ENCODE results near the gene UNC13C. TPM values are rescaled to one million over a fixed set of nuclear protein-coding genes. Genes with fewer than 3 reads are reported as not detected.

UNC13C gene
- polyA plus RNA-seq, 1 experiment: not detected

DNA sequence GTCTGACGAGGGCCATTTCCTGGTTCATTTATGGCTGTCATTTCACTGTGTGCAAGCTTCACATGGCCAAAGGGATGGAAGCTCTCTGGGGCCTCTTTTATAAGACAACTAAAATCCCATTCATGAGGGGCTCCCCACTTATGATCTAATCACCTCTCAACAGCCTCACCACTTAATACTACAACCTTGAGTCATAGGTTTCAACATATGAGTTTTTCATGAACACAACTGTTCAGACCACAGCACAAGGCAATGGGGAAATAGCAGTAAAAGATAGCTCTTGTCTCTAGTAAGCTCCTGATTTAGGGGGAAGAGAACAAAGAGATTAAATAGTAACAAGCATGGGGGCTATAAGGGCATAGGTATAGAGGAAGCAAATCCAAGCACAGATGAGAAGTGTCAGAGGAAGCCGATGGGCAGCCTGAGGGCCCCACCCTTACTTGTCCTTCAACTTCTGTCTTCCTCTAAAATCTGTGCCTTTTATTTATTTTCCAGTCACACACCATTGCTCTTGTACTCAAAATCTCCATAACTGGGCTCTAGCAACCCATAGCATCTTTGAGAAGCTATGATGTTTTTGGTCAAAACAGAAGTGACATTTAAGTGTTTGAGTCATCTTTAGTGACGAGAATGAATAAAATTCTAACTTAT is 329.1 kb downstream of the UNC13C start:
- CTCF ChIA-PET: no interaction called here

DNA sequence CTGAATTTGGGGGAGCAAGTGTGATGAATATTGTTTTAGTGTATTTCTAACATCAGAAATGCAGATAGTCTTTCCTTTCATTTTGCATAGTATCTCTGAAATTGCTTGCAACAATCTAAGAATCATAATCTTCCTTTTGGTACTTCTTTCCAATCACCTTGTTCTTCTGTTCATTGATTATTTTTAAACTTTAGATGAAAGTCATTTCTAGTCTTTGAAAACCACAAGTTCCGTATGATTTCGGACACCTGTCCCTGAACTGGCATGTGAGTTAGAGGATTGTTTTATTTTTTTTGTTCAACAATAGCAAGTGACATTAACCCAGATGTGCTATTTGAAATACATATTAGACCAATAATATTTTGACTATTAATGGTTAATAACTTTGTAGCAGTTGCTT is 329.7 kb downstream of the UNC13C start:
- Histone ChIP-seq H3K4me3 (ENCODE audit: low read depth, low read length) (no peak overlapping the region), H3K27me3 (ENCODE audit: control insufficient read depth, insufficient read depth, low read length) (no peaks in the 10 kb centered on the region), H3K36me3 (ENCODE audit: control insufficient read depth, insufficient read depth, low read length) (no peaks in the 10 kb centered on the region)
- ChIA-PET CTCF (no interaction called here), POLR2A (no interaction called here)
- TF ChIP-seq, protein P1, sequence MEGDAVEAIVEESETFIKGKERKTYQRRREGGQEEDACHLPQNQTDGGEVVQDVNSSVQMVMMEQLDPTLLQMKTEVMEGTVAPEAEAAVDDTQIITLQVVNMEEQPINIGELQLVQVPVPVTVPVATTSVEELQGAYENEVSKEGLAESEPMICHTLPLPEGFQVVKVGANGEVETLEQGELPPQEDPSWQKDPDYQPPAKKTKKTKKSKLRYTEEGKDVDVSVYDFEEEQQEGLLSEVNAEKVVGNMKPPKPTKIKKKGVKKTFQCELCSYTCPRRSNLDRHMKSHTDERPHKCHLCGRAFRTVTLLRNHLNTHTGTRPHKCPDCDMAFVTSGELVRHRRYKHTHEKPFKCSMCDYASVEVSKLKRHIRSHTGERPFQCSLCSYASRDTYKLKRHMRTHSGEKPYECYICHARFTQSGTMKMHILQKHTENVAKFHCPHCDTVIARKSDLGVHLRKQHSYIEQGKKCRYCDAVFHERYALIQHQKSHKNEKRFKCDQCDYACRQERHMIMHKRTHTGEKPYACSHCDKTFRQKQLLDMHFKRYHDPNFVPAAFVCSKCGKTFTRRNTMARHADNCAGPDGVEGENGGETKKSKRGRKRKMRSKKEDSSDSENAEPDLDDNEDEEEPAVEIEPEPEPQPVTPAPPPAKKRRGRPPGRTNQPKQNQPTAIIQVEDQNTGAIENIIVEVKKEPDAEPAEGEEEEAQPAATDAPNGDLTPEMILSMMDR (IDR thresholded peaks at IDR 0.05; ENCODE audit: insufficient read depth, low read depth, low read length): no peak
- no peak for DNase-seq (ENCODE audit: low read depth)

More for the DNA sequence above, 329.1 kb downstream of the UNC13C start:
- H3K4me3 ChIP-seq (ENCODE audit: low read depth, low read length): no peak overlapping the region
- TF ChIP-seq, protein P1 (IDR thresholded peaks at IDR 0.05; ENCODE audit: insufficient read depth, low read depth, low read length): no peak
- DNase-seq (ENCODE audit: low read depth): no peak
- POLR2A ChIA-PET: no interaction called here
- H3K27me3 ChIP-seq (ENCODE audit: control insufficient read depth, insufficient read depth, low read length): no peaks in the 10 kb centered on the region
- no peaks in the 10 kb centered on the region for H3K36me3 ChIP-seq (ENCODE audit: control insufficient read depth, insufficient read depth, low read length)

DNA sequence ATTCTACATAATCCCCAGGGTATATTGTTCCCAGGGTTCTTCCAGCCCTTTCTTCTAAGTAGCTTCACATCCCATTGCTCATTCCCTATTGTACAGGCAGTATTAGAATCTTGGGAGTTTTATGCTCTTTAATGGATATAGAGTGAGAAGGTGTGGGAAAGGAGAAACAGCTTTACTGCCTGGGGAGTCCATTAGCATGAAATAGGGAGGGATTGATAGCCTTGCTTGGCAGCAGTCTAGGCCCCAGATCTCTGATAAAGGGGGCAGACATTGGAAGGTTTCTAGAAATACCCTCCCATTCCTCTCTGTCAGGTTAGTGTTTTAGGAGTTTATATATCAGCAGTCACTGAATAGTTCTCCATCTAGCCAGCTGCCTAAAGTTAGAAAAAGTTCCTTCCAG is 334.3 kb downstream of the UNC13C start:
- POLR2A ChIA-PET: no interaction called here
- Histone ChIP-seq H3K27me3 (ENCODE audit: control insufficient read depth, insufficient read depth, low read length) (no peaks in the 10 kb centered on the region), H3K36me3 (ENCODE audit: control insufficient read depth, insufficient read depth, low read length) (no peaks in the 10 kb centered on the region), H3K4me3 (ENCODE audit: low read depth, low read length) (no peak overlapping the region)
- TF ChIP-seq, protein P1 (IDR thresholded peaks at IDR 0.05; ENCODE audit: insufficient read depth, low read depth, low read length): no peak
- CTCF ChIA-PET: no interaction called here
- DNase-seq (ENCODE audit: low read depth): no peak

DNA sequence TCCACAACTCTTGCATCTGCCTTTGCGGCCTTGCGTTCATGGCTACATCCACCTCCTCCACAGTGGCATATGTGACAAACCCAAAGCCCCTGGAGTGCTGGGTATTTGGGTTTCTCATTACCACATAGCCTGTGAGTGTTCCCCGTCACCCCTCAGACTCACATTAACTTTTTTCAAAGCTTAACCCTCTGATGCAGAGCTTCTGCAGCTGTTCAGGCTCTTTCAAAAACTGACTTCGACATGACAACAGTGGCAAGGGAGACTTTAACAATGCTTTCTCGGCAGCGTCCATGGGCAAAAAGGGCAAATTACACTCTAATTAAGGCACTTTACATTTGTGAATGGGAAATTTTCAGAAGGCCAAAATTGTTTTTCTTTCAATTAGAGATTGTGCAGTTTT is 343.2 kb downstream of the UNC13C start:
- H3K27me3 ChIP-seq (ENCODE audit: control insufficient read depth, insufficient read depth, low read length): no peaks in the 10 kb centered on the region
- no peaks in the 10 kb centered on the region for H3K36me3 ChIP-seq (ENCODE audit: control insufficient read depth, insufficient read depth, low read length)
- H3K4me3 ChIP-seq (ENCODE audit: low read depth, low read length): no peak overlapping the region
- POLR2A ChIA-PET: no interaction called here
- CTCF ChIA-PET: no interaction called here
- DNase-seq (ENCODE audit: low read depth): no peak
- TF ChIP-seq, protein P1 (IDR thresholded peaks at IDR 0.05; ENCODE audit: insufficient read depth, low read depth, low read length): no peak

DNA sequence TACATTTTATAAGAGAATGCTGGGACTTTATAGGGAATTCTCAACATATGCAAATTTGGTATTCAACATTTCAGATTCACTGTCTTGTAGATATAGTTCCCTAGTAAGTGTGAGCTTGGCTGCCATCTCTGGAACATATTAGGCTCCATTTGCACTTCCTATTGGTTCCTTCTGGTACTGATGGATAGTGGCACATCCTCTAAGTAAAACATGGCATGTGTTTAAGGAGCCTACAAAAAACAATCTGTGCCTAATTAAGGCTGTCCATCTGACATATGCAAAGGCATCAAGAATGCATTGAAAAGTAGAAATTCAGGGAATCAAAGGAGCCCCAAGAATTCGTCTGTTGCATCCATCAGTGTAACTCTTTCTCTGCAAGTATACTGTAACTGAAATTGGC is 344.1 kb downstream of the UNC13C start:
- Histone ChIP-seq H3K4me3 (ENCODE audit: low read depth, low read length) (no peak overlapping the region), H3K36me3 (ENCODE audit: control insufficient read depth, insufficient read depth, low read length) (no peaks in the 10 kb centered on the region), H3K27me3 (ENCODE audit: control insufficient read depth, insufficient read depth, low read length) (no peaks in the 10 kb centered on the region)
- ChIA-PET POLR2A (no interaction called here), CTCF (no interaction called here)
- no peak for DNase-seq (ENCODE audit: low read depth)
- TF ChIP-seq, protein P1 (IDR thresholded peaks at IDR 0.05; ENCODE audit: insufficient read depth, low read depth, low read length): no peak

Measured in BJ (cell line).